IgD-negative memory B cell (primary cell): ENCODE results near the gene RABEPK. TPM values are rescaled to one million over a fixed set of nuclear protein-coding genes. Genes with fewer than 3 reads are reported as not detected.

ENCODE experiments used
- H3K27ac Mint-ChIP-seq, 3 donors: one replicate each; pipeline ENCODE4 v1.8.0; 2020 to 2022; ENCODE audit warnings: mild to moderate bottlenecking in 3 of 3, mixed read lengths in 3 of 3, moderate library complexity in 1 of 3
- H3K27me3 Mint-ChIP-seq: one replicate; pipeline ENCODE4 v1.8.0; 2021; ENCODE audit warnings: mixed read lengths
- H3K36me3 Mint-ChIP-seq: one replicate; pipeline ENCODE4 v1.8.0; 2020; ENCODE audit warnings: mild to moderate bottlenecking, mixed read lengths
- H3K4me1 Mint-ChIP-seq, 3 donors: one replicate each; pipeline ENCODE4 v1.8.0; 2020 to 2022; ENCODE audit warnings: mixed read lengths in 3 of 3, mild to moderate bottlenecking in 1 of 3
- H3K4me3 Mint-ChIP-seq, 4 donors: one replicate each; pipeline ENCODE4 v1.8.0; 2020 to 2022; ENCODE audit warnings: mild to moderate bottlenecking in 4 of 4, mixed read lengths in 4 of 4, moderate library complexity in 3 of 4
- H3K9me3 Mint-ChIP-seq, 3 donors: one replicate each; pipeline ENCODE4 v1.8.0; 2020 to 2021; ENCODE audit warnings: mixed read lengths in 3 of 3, mild to moderate bottlenecking in 1 of 3
- polyA plus RNA-seq: library from polyadenylated mRNA; unstranded; fragments of 300-500 nt; fragmentation: Illumina TruSeq; gene quantifications from one replicate; pipeline ENCODE4 v1.2.3, GENCODE V29; 2021

Gene RABEPK
- polyA plus RNA-seq, 1 donor from 2014 or later: 21.0 TPM

DNA sequence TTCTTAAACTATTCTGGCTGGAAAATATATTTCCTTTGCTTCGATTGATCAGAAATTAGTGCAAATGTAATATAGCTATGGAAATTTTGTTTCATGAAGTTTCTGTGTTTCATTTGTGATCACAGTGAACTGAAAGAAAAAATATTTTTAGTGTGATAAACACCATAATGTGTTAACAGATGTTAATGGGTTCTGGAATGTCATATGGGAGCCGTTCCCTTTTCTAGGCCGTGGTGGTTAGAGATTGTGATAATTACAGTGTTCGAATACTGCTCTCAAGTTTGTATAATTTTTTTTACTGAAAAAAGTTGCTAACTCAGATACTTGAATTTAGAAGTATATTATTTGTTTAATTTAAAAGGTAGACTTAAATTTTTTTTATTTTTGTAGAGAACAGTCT is 80.6 kb downstream of the RABEPK start:
- H3K9me3 Mint-ChIP-seq: no peaks in the 10 kb centered on the region
- H3K36me3 Mint-ChIP-seq: peaks cover under 1% of the 10 kb centered on the region

More for the DNA sequence above, 80.6 kb downstream of the RABEPK start:
- Mint-ChIP-seq H3K4me3 (no peak overlapping the region), H3K27ac (no peak overlapping the region), H3K27me3 (no peaks in the 10 kb centered on the region), H3K4me1 (peaks cover 0 to 6% (median 1%) of the 10 kb centered on the region in 3 donors)

Other genes with a start within 250 kb of the RABEPK start
- 4.9 TPM for gene SCAI, start 57.0 kb upstream of the RABEPK start, polyA plus RNA-seq
- 45.6 TPM for gene PPP6C, start 10.7 kb upstream of the RABEPK start, polyA plus RNA-seq
- 147 TPM for gene HSPA5, start 40.8 kb downstream of the RABEPK start, polyA plus RNA-seq
- gene GAPVD1, start 61.3 kb downstream of the RABEPK start, polyA plus RNA-seq: 33.7 TPM